Measurements from ENCODE around the gene CTNNBL1. TPM values are rescaled to one million over a fixed set of nuclear protein-coding genes. Genes with fewer than 3 reads are reported as not detected.

Gene CTNNBL1
- total RNA-seq, 3 donors from 2014 or later (not counting 1 experiment from before 2014, with no cell fraction given): 59.1 to 75.6 (median 67.6) TPM

- Histone ChIP-seq H3K36me3 (ENCODE audit: control insufficient read depth, insufficient read depth, low read length) (no peaks in the 10 kb centered on the region), H3K9me3 (ENCODE audit: control insufficient read depth, insufficient read depth, low read length) (no peaks in the 10 kb centered on the region), H3K27ac (ENCODE audit: low read length) (no peak overlapping the region), H3K4me3 (ENCODE audit: low read length) (no peak overlapping the region), H3K27me3 (ENCODE audit: control insufficient read depth, insufficient read depth, low read length) (peaks cover 21% of the 10 kb centered on the region), H3K4me1 (ENCODE audit: control insufficient read depth, insufficient read depth, low read length) (peaks cover 8% of the 10 kb centered on the region)
- ATAC-seq (no peak), DNase-seq (no peak)
- 83% methylated on average over 12 of the region's 12 CpGs for WGBS (ENCODE audit: insufficient coverage)
- Mint-ChIP-seq H3K27ac (peak overlapping the region in 1 of 2 donors; percentile 1), H3K27me3 (ENCODE audit: low read depth in 2 of 2) (peaks cover 58 to 69% of the 10 kb centered on the region in 2 donors), H3K9me3 (no peaks in the 10 kb centered on the region), H3K36me3 (peaks cover 7% of the 10 kb centered on the region), H3K4me1 (peaks cover 7 to 18% of the 10 kb centered on the region in 2 donors), H3K4me3 (peak overlapping the region; percentile 91)
- intact Hi-C loops (cut with micrococcal nuclease): no loop called here
- no peak for TF ChIP-seq CTCF (IDR thresholded peaks at IDR 0.05)
These were observed 210.3 kb downstream of the CTNNBL1 start for GRCh38 chr20:37904008-37904642.

- peaks cover 21% of the 10 kb centered on the region for H3K27me3 ChIP-seq (ENCODE audit: control insufficient read depth, insufficient read depth, low read length)
- intact Hi-C loops (cut with micrococcal nuclease): no loop called here
- H3K4me3 Mint-ChIP-seq: no peak overlapping the region
These were observed 211.1 kb downstream of the CTNNBL1 start for GRCh38 chr20:37904845-37905373.

GRCh38 chr20:37905671-37906613 is 212.1 kb downstream of the CTNNBL1 start:
- H3K27me3 ChIP-seq (ENCODE audit: control insufficient read depth, insufficient read depth, low read length): peaks cover 20% of the 10 kb centered on the region
- intact Hi-C loops (cut with micrococcal nuclease): no loop called here
- no peak for DNase-seq
- peaks cover 48 to 64% of the 10 kb centered on the region in 2 donors for H3K27me3 Mint-ChIP-seq (ENCODE audit: low read depth in 2 of 2)
- no peak overlapping the region for H3K4me3 Mint-ChIP-seq
- H3K27ac ChIP-seq (ENCODE audit: low read length): no peak overlapping the region
- 77% methylated on average over 15 of the region's 16 CpGs for WGBS (ENCODE audit: insufficient coverage)
- no peaks in the 10 kb centered on the region for H3K36me3 ChIP-seq (ENCODE audit: control insufficient read depth, insufficient read depth, low read length)
- H3K27ac Mint-ChIP-seq: no peak overlapping the region
- peaks cover 7% of the 10 kb centered on the region for H3K36me3 Mint-ChIP-seq
- no peak for ATAC-seq
- H3K9me3 Mint-ChIP-seq: no peaks in the 10 kb centered on the region
- H3K4me3 ChIP-seq (ENCODE audit: low read length): no peak overlapping the region
- H3K9me3 ChIP-seq (ENCODE audit: control insufficient read depth, insufficient read depth, low read length): no peaks in the 10 kb centered on the region
- H3K4me1 Mint-ChIP-seq: peaks cover 7 to 17% of the 10 kb centered on the region in 2 donors
- TF ChIP-seq CTCF (IDR thresholded peaks at IDR 0.05): no peak
- peaks cover 8% of the 10 kb centered on the region for H3K4me1 ChIP-seq (ENCODE audit: control insufficient read depth, insufficient read depth, low read length)

More at GRCh38 chr20:37904845-37905373, 211.1 kb downstream of the CTNNBL1 start:
- no peak for TF ChIP-seq CTCF (IDR thresholded peaks at IDR 0.05)
- Histone ChIP-seq H3K4me3 (ENCODE audit: low read length) (no peak overlapping the region), H3K4me1 (ENCODE audit: control insufficient read depth, insufficient read depth, low read length) (peaks cover 8% of the 10 kb centered on the region), H3K9me3 (ENCODE audit: control insufficient read depth, insufficient read depth, low read length) (no peaks in the 10 kb centered on the region), H3K36me3 (ENCODE audit: control insufficient read depth, insufficient read depth, low read length) (no peaks in the 10 kb centered on the region), H3K27ac (ENCODE audit: low read length) (no peak overlapping the region)
- Mint-ChIP-seq H3K27me3 (ENCODE audit: low read depth in 2 of 2) (peaks cover 53 to 64% of the 10 kb centered on the region in 2 donors), H3K9me3 (no peaks in the 10 kb centered on the region), H3K4me1 (peaks cover 7 to 18% of the 10 kb centered on the region in 2 donors), H3K27ac (no peak overlapping the region), H3K36me3 (peaks cover 7% of the 10 kb centered on the region)
- ATAC-seq (no peak), DNase-seq (no peak)
- 86% methylated on average over 6 of the region's 8 CpGs for WGBS (ENCODE audit: insufficient coverage)

Data from natural killer cell (primary cell).